Measurements from ENCODE around the gene FAM53B.

Gene FAM53B

DNA sequence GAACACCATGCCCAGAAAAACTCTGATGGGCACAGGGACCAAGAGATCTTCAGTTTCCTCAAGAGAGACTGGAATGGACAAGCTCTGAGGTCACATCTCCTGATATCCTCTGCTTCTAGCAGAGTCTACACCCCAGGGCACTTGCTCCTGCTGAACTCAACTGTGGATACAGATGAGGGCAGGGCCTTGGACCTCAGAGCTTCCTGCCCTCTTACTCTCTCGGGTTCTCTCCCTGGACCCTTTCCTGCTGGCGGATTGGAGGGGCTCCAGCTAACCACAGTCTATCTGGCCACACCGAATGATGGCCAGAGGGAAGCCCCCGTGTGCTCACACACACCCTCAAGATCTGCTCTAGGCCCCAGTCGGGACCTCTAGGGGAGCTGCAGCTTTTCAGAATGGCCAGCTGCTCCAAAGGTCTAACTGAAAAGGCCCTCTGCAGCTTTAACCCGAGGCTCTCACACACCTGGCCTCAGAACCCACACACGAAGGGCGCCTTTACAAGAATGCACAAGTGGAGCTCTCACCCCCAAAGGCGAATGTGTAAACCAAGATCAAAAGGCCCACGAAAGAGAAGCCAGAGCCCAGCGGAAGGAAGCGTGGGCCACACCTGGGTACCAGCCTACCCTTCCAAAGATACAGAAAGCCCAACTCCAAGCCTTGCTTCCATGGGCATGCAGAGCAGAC is 65.5 kb downstream of the FAM53B start:
- DNase-seq (ENCODE audit: low spot score), result no peak

DNA sequence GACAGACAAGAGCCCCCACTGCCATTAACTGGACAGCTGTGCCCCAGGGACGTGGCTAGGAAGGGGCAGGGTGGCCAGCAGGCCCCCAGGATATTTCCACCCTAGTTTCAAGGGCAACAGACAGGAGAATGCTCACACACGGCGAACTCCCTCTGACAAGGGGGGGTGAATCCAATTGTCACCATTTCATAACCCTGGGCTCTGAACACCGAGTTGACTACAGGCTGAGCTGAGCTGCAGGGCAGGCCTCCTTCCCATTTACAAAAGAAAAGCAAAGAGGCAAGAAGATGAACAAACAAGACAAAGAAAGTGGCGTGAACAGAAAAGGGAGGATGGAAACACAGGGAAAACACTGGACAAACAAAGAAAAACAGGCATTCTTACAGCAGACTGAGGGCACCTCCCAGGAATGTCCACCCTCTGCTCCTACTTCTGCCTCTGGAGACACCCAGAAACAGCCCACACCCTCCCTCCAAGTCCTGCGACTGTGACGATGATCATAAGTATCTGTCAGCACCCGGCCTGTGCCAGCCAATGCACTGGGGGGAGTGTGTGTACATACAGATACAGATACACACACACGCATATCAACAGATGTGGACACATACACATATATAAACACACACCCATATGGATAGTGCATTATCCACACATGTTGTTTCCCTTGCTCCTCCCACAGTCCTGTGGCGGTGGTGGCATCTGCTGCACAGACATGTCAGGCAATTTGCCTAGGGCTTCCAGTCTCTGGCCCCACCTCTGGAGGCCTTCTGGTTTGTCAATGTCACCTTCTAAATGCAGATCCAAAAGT is 66.2 kb downstream of the FAM53B start:
- DNase-seq (ENCODE audit: low spot score), result no peak

DNA sequence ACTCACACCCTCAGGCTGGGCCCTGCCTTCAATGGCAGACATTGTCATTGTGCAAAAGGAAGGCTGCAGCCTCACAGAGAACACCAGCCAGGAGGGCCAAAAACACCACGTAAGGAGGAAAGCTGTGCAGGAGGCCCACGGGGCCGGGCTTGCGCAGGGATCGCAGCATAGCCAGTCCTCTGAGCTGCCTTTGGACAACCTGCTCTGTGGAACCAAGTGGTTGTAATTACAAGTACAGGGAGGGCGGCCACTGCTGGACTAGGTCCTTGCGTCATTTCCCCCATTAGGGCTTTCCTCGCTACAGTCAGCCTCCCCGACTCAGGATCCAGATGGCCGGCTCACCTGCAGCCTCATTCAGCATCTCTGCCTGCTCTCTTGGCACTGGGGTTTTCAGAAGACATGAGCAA is 66.9 kb downstream of the FAM53B start:
- peak; percentile 85 for DNase-seq (ENCODE audit: low spot score)

DNA sequence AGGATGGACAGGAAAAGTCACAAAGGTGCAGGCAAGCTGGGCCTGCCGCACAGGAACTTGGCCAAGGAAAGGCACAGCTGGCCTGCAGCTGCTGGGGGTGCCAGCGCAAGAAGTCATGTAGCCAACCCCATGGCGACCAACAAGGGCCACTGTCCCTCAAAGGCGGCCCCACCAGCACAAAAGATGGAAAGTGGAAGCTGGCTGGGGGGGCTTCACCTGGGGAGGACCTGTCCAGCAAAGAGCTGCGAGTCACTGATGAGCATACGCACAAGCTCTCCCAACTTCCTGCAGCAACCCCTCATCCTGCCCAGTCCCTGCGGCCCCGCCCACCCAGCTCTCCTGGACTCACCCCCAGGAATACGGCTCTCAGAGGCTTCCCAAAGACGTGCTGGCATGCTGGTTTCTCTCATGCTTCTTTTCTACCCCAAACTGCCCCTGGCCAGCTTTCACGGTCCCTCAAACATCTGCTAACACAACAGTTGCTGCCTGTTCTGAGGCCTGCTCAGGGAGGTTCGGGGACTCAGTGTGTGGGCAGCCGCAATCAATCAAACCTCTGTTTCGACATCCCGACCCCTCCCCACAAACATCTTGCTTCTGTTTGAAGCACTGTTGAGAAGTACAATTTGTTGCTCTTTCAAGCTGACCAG is 67.6 kb downstream of the FAM53B start:
- no peak for DNase-seq (ENCODE audit: low spot score)

DNA sequence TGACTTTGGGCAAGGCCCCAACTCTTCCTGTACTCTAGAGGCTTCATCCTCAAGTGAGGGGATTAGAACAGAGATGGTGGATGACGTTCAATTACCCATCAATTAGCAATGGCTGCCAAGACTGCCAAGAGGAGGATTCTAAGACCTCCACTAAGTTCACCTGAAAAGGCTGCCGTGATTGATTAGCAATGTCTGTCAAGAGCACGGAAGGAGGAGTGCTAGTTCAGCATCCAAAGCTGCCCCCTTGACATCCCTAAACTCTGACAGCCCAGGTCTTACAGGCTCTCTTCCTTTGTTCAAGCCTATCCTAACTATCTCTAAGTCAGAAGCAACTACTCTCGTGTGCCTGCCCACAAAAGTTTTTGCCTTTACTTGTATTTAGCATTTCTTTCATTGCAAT is 68.4 kb downstream of the FAM53B start:
- DNase-seq (ENCODE audit: low spot score), result no peak

DNA sequence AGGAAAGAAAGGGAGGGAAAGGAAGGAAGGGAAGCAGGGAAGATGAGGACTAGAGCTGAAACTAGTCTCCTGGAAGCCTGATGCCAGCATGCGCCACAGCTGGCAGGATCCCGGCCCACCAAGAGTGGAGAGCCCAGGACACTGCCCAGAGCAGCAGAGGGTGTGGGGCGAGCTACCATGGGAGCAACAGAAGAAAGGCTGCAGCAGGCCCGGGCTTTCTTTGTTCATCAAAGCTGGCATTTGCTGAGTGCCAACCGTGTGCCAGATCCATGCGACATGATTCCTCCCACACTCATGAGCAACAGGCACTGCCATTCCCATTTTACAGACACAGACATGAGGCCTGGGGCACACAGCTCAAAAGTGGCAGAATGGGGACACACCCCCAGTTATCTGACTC is 68.9 kb downstream of the FAM53B start:
- no peak for DNase-seq (ENCODE audit: low spot score)

DNA sequence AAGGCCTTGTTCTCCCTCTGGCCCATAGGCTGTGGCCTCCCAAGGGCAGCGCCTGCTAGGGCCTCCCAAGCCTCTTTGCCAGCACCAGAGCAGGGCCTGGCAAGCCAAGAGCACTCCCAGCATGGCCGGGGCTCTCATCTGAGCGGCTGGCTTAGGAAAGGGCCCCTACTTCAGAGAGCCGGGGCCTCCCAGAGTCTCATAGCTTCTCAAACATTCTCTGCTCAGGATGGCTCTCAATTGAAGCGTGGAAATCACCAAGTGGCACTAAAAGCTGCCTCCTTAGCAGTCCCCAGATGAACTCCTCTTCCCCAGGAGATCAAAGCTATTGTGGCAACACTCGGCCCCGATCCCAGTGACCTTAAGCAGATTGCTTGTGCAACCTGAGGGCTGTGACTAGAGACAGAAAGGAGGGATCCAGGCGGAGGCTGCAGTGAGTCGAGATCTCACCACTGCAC is 69.4 kb downstream of the FAM53B start:
- no peak for DNase-seq (ENCODE audit: low spot score)

DNA sequence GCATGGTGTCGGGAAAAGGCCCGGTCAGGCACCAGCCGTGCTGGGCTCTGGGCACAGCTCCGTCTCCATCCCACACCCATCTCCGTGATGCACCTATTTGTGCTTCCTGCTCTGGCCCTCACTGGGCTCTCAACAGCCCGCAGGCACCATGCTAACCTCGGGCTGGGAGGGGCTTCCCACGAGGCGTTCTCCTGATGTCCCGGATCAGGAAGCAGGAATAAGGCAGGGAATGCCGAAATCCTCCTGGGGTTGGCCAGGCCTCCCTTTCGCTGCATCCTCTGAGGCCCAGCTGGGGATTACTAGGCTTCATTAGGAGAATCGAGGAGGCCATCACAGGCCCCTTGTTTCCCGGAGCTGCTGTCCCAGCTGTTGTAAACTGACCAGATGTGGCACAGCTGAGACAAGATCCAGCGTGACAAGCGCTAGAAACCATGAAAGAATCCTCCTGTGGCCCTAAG is 72.0 kb downstream of the FAM53B start:
- no peak for DNase-seq (ENCODE audit: low spot score)

DNA sequence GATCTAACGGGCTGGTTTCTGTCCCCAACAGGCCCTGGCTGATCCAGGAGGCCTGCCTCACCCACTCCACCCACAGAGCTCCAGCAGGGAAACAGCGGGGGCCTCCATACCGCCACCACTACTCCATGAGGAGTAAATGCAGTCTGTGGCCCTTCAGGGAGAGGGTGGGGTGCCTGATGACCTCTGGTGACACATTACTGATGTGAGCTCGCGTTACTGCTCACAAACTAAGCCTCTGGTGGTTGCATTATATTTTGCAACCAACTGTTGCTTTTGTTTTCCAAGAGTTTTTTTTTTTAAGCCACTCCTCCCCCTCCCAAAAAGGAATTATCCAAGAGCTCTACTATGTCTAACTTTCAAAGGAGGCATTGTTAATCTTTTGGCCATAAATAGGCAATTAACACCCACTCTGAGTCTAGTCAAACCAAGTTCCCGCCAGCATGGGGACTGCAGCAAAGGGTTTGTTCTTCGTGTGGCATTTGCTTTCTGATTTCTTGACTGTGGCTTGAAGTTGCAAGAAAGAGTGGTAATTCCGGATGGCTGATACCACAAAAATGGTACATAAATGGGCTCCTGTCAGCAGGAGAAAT is 72.6 kb downstream of the FAM53B start:
- no peak for DNase-seq (ENCODE audit: low spot score)

DNA sequence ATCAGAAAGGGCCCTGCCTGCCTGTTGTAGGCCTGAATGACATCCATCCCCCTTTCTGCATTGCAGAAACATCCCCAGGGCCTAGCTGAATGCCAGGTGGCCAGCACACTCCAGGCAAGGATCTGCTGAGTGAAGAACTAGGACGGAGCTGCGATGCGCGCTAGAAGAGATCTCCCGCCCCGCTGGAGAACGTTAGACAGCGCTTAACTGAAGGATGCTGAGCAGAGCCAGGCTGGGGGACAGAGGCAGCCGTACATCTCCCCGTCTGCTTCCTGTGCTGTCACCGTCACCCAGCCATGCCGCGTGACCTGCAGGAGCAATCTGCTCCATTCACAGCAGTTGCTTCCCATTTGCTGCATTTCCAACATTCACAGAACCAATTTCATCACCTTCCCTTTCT is 73.3 kb downstream of the FAM53B start:
- DNase-seq (ENCODE audit: low spot score), result peak; percentile 84

DNA sequence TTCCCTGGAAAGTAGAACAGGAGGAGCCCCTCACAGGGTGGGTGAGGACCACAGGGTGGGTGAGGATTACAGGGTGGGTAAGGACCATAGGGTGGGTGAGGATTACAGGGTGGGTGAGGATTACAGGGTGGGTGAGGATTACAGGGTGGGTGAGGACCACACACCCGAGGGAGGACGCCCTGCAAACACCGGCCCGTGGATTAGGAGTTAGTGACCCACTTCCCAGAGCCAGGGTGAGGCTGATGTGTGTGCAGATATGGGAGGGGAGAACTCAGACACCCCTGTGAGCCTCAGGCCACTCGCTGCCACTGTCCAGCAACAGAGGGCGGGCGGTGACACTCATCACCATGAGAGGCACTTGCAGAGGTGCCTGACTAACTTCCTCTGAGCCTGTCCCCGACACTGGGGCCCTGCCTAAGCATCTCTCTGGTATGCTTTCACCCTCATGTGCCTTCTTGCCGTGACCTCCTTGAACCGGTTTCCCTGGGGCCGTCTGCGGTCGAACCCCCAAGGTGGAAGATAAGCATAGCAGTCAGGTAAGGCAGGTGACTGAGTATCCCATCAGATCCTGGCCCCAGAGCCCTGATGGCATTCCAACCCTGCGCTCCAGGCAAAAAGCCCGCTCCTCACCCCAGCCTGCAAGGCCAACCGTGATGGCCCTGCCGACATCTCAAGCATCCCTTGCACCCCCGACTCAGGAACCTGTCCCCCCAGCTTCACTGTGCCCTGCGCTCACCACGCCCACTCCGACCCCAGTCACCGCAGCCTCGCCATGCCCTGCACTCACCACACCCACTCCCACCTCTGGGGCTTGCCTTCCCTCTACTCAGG is 74.1 kb downstream of the FAM53B start:
- no peak for DNase-seq (ENCODE audit: low spot score)

DNA sequence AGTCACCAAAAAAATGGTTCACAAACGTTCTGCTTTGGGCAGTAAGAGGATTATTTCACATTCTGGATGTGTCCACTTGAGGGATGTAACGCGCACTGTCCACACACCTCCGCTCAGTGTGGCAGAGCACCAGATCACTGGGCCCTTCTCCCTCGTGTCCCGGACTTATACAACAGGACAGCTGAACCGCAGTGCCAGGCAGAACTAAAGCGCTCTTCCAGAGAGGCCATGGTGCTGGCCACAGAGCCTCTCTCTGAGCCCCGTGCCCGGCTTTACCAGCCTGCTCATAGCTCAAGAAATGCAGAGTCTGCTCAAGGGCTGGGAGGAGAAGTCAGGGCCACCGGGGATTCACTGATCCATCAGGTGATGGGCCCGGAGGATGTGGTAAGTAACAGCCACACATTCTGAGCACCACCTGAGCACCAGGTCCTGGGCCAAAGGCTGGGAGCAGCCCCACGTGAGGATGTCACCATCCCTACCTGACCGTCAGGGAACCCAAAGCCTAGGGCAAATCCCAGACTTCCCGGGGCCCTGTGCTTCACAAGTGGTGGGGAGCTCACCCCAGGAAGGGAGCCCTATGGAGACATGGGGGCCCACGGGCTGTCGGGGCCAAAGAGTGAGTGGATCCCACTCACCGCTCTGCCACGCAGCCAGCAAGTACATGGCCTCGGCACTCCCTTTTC is 74.9 kb downstream of the FAM53B start:
- no peak for DNase-seq (ENCODE audit: low spot score)

DNA sequence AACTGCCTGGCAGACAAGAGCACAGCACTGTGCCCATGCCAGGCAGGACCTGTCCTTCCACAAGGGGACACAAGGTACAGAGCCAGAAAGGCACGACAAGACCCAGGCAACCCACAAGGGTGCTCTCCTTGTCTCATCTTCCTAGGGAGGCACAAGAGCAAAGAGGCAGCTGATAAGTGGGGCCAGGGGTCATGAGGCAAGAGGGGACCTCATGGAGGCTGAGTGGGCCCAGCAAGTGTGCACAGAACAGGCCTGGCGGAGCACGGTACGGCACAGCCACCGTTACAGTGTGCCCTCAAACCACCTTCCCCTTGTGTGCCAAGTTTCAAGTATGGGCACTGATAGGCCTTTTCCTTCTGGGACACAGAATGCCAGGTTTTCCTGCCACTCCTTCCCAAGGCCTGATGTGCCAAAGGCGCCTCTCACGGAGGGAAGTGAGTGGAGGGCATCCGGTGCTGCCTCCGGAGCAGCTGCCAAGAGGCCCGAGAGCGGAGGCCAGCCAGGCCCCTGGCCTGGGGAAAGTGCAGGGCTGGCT is 75.6 kb downstream of the FAM53B start:
- DNase-seq (ENCODE audit: low spot score), result no peak

DNA sequence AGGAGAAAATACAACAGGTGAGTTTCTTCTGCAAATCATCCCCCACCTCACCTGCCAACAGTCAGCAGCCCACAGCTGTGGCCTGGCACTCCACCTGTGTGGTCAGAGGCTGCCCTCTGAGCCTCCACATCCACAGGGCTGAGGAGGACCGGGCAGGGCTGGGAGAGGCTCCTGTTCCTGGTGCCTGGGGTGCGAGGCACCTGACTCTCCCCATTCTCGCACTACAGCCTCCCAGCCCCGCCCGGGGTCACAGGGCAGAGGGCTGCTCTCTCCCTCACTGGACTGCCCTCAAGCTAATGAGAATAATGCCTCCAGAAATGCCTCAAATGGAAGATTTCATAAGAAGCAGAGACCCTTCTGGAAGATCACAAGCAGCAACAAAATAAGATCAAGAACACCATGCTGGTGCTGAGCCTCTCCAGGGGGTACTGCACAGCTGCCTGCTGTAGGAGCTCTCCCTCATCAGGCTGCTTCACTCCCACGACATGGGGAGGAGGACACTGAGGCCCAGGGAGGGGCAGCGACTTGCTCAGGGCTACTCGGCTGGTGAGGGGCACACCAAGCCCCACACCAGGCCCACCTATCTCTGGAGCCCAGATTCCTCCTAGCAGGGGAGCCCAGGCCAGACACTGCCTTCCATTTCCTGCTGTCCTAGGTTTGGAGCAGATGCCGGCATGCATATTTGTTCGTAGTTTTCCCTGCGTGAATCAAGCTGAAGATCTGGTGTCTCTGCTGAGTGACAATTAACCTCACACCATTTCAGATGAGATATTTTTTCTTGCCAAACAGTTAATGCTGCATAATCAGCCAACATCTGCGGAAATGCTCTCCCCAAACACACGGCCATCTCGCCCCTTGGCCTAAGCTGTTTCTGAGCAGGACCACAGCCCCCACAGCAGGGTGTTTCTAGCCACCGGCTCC is 76.5 kb downstream of the FAM53B start:
- no peak for DNase-seq (ENCODE audit: low spot score)

DNA sequence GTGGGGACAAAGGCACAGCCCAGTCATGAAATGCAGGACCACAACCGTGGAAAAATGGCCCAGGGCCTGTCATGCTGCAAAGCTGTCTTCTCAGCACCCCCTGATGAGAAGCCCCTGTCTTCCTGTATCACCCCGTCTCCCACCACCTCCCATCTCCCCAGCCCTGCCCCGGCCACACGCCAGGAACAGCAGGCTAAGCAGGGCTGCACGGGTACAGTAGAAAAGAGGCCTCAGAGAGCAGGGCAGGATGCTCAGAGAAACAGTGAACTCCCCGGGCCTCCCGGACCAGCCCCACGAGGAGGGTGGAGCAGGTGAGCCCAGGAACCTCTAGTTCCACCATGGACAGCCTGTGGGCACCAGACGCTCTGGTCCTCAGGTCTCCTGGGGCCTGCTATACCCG is 77.7 kb downstream of the FAM53B start:
- no peak for DNase-seq (ENCODE audit: low spot score)

DNA sequence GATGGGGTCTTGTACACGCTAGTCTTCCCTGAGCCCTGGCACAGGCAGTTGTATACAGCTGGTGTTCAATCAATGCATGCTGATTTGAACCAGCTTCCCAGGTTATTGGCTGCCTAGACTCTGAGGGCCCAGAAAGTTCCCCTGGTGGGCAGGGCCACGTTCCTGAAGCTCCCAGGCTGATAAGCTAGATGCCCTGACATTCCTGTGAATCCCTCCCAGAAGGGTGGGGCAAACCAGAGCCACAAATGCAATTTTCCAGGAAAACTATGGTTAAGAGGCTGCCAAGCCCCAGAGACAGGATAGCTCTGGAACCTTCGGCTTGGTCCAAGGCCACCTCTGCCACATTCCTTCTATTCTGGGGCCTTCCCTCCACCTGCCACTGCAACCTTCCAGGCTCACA is 78.2 kb downstream of the FAM53B start:
- no peak for DNase-seq (ENCODE audit: low spot score)

DNA sequence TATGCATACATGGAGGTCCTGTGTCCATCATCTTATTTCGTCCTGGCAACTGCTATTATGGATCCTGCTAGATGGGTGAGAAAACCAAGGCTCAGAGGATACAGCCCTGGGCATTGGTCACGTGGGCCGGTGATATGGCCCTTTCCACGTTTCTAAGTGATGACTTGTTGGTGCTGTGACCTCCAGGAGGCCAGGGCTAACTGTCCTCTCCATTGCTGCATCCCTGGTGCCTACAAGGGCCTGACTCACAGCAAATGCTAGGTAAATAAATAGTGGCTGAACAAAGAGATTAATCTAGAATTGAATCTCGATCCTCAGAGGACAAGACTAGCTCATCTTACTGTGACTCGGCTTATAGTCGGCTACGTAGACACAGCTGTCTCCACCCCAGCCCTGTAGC is 78.6 kb downstream of the FAM53B start:
- no peak for DNase-seq (ENCODE audit: low spot score)

DNA sequence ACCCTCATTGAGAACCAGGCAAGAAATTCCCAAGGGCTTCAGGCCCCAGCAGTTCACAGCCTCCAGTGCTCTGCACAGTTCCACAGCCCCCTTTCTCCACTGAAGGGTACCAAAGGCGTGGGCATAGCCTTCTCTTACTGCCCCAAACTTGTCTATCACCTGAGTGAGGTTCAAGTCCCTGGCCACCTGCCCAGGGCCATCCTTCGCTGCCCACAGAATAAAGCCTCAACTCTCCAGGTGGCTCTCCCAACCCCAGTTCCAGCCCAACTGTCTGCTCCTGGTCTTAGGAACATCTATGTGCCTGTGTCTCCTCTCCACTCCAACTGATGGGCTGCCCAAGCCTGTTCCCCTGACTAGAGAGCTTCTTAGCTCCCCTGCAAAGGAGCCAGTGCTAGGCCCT is 79.1 kb downstream of the FAM53B start:
- DNase-seq (ENCODE audit: low spot score), result no peak

DNA sequence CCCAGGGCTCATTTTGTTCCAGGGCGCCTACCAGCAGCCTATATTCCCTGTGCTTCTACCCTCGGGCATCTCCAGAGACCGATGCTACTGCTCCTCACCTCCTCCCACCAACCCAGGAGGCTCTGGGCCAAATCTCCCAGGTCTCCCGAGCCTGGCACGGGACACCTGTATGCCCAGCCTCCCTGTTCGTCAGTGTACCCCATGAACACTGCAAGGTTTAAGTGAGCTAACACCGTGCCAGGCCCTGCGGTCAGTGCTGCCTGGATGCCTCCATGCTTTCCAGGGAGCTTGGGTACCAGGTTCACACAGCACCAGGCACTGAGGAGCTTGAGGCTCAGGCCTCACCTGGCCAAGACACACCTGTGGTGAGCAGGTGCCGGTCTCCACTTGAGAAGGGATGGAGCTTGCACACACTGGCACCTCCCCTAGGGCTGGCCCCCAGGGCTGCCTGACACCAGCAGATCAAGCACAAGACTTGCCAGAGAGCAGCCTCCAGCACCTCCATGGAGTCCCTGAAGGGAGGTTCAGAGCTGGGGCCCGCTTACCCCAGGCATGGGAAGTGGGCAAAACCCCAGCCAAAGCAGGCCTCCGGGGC is 80.3 kb downstream of the FAM53B start:
- DNase-seq (ENCODE audit: low spot score), result no peak
